IgD-negative memory B cell (primary cell): ENCODE measurements around the gene RPUSD4. TPM values are rescaled to one million over a fixed set of nuclear protein-coding genes. Genes with fewer than 3 reads are reported as not detected.
"Not testable (repeated sequence)": the region's sequence is repeated elsewhere in the genome, so short reads cannot be mapped to it uniquely, and the experiment has no call there.

Source experiments
- H3K27ac Mint-ChIP-seq, 3 donors: one replicate each; pipeline ENCODE4 v1.8.0; 2020 to 2022; ENCODE audit warnings: mild to moderate bottlenecking in 3 of 3, mixed read lengths in 3 of 3, moderate library complexity in 1 of 3
- H3K27me3 Mint-ChIP-seq: one replicate; pipeline ENCODE4 v1.8.0; 2021; ENCODE audit warnings: mixed read lengths
- H3K36me3 Mint-ChIP-seq: one replicate; pipeline ENCODE4 v1.8.0; 2020; ENCODE audit warnings: mild to moderate bottlenecking, mixed read lengths
- H3K4me1 Mint-ChIP-seq, 3 donors: one replicate each; pipeline ENCODE4 v1.8.0; 2020 to 2022; ENCODE audit warnings: mixed read lengths in 3 of 3, mild to moderate bottlenecking in 1 of 3
- H3K4me3 Mint-ChIP-seq, 4 donors: one replicate each; pipeline ENCODE4 v1.8.0; 2020 to 2022; ENCODE audit warnings: mild to moderate bottlenecking in 4 of 4, mixed read lengths in 4 of 4, moderate library complexity in 3 of 4
- H3K9me3 Mint-ChIP-seq, 3 donors: one replicate each; pipeline ENCODE4 v1.8.0; 2020 to 2021; ENCODE audit warnings: mixed read lengths in 3 of 3, mild to moderate bottlenecking in 1 of 3
- polyA plus RNA-seq: library from polyadenylated mRNA; unstranded; fragments of 300-500 nt; fragmentation: Illumina TruSeq; gene quantifications from one replicate; pipeline ENCODE4 v1.2.3, GENCODE V29; 2021

RPUSD4 gene
- 19.5 TPM for polyA plus RNA-seq

GRCh38 chr11:126211236-126212088, at the start of gene RPUSD4, which contains the start of gene FAM118B:
RPUSD4 (minus strand) TSS chr11:126211650; CDS start chr11:126211638, 12 bp downstream.
FAM118B (plus strand) TSS chr11:126211782; CDS start chr11:126235002, 23,220 bp downstream.
- peaks cover 14 to 30% (median 29%) of the 10 kb centered on the region in 3 donors for H3K4me1 Mint-ChIP-seq

GRCh38 chr11:126257764-126258163, 46.3 kb upstream of the RPUSD4 start:
- Mint-ChIP-seq H3K9me3 (no peaks in the 10 kb centered on the region), H3K27ac (no peak overlapping the region), H3K36me3 (peaks cover 2% of the 10 kb centered on the region), H3K4me3 (no peak overlapping the region), H3K4me1 (peaks cover 0 to 2% (median 0%) of the 10 kb centered on the region in 3 donors), H3K27me3 (no peaks in the 10 kb centered on the region)

More at GRCh38 chr11:126211236-126212088, at the start of gene RPUSD4, which contains the start of gene FAM118B:
- Mint-ChIP-seq H3K27me3 (no peaks in the 10 kb centered on the region), H3K36me3 (peaks cover 2% of the 10 kb centered on the region), H3K27ac (peak within 1 kb of the TSS; percentile 93 to 96 (median 96)), H3K4me3 (peak within 1 kb of the TSS; percentile 98 to 100 (median 98)), H3K9me3 (no peaks in the 10 kb centered on the region)

GRCh38 chr11:126257144-126257543, 45.7 kb upstream of the RPUSD4 start:
- Mint-ChIP-seq H3K27me3 (no peaks in the 10 kb centered on the region), H3K27ac (no peak overlapping the region), H3K4me1 (peaks cover 0 to 2% (median 0%) of the 10 kb centered on the region in 3 donors), H3K36me3 (peaks cover 2% of the 10 kb centered on the region), H3K4me3 (no peak overlapping the region), H3K9me3 (no peaks in the 10 kb centered on the region)

GRCh38 chr11:126256216-126256615, 44.8 kb upstream of the RPUSD4 start:
- no peak overlapping the region for H3K27ac Mint-ChIP-seq
- no peak overlapping the region for H3K4me3 Mint-ChIP-seq
- H3K9me3 Mint-ChIP-seq: no peaks in the 10 kb centered on the region
- no peaks in the 10 kb centered on the region for H3K27me3 Mint-ChIP-seq
- peaks cover 1% of the 10 kb centered on the region for H3K36me3 Mint-ChIP-seq
- peaks cover 0 to 1% (median 0%) of the 10 kb centered on the region in 3 donors for H3K4me1 Mint-ChIP-seq

- H3K36me3 Mint-ChIP-seq, H3K4me1 Mint-ChIP-seq, H3K9me3 Mint-ChIP-seq, H3K27me3 Mint-ChIP-seq, H3K27ac Mint-ChIP-seq, H3K4me3 Mint-ChIP-seq: not testable (repeated sequence)
Observed at GRCh38 chr11:126255507-126255906, 44.1 kb upstream of the RPUSD4 start.

GRCh38 chr11:126254819-126255218, 43.4 kb upstream of the RPUSD4 start:
- Mint-ChIP-seq H3K36me3 (peaks cover 3% of the 10 kb centered on the region), H3K27me3 (no peaks in the 10 kb centered on the region), H3K4me1 (no peaks in the 10 kb centered on the region), H3K4me3 (no peak overlapping the region), H3K9me3 (no peaks in the 10 kb centered on the region), H3K27ac (no peak overlapping the region)

GRCh38 chr11:126253265-126253664, 41.8 kb upstream of the RPUSD4 start:
- H3K4me3 Mint-ChIP-seq: no peak overlapping the region
- no peak overlapping the region for H3K27ac Mint-ChIP-seq
- H3K27me3 Mint-ChIP-seq: no peaks in the 10 kb centered on the region
- H3K36me3 Mint-ChIP-seq: peaks cover 4% of the 10 kb centered on the region
- no peaks in the 10 kb centered on the region for H3K9me3 Mint-ChIP-seq
- H3K4me1 Mint-ChIP-seq: no peaks in the 10 kb centered on the region

- Mint-ChIP-seq H3K4me1 (no peaks in the 10 kb centered on the region), H3K4me3 (no peak overlapping the region), H3K27me3 (no peaks in the 10 kb centered on the region), H3K9me3 (no peaks in the 10 kb centered on the region), H3K27ac (no peak overlapping the region), H3K36me3 (peaks cover 8% of the 10 kb centered on the region)
Observed at GRCh38 chr11:126246636-126247035, 35.2 kb upstream of the RPUSD4 start.

- Mint-ChIP-seq H3K4me1 (peaks cover 0 to 2% (median 0%) of the 10 kb centered on the region in 3 donors), H3K4me3 (no peak overlapping the region), H3K36me3 (peaks cover 13% of the 10 kb centered on the region), H3K27ac (no peak overlapping the region), H3K9me3 (no peaks in the 10 kb centered on the region), H3K27me3 (no peaks in the 10 kb centered on the region)
Observed at GRCh38 chr11:126233391-126233790, 21.9 kb upstream of the RPUSD4 start.

GRCh38 chr11:126232683-126233082, 21.2 kb upstream of the RPUSD4 start:
- no peaks in the 10 kb centered on the region for H3K27me3 Mint-ChIP-seq
- peaks cover 0 to 2% (median 0%) of the 10 kb centered on the region in 3 donors for H3K4me1 Mint-ChIP-seq
- H3K27ac Mint-ChIP-seq: no peak overlapping the region
- H3K36me3 Mint-ChIP-seq: peaks cover 13% of the 10 kb centered on the region
- H3K9me3 Mint-ChIP-seq: no peaks in the 10 kb centered on the region
- no peak overlapping the region for H3K4me3 Mint-ChIP-seq

- Mint-ChIP-seq H3K9me3 (no peaks in the 10 kb centered on the region), H3K4me1 (peaks cover 0 to 2% (median 1%) of the 10 kb centered on the region in 3 donors), H3K4me3 (no peak overlapping the region), H3K27ac (no peak overlapping the region), H3K36me3 (peaks cover 13% of the 10 kb centered on the region), H3K27me3 (no peaks in the 10 kb centered on the region)
Observed at GRCh38 chr11:126231725-126232459, 20.4 kb upstream of the RPUSD4 start.

GRCh38 chr11:126229858-126230540, 18.5 kb upstream of the RPUSD4 start:
- H3K27ac Mint-ChIP-seq: no peak overlapping the region
- H3K36me3 Mint-ChIP-seq: peaks cover 6% of the 10 kb centered on the region
- no peaks in the 10 kb centered on the region for H3K9me3 Mint-ChIP-seq
- no peak overlapping the region for H3K4me3 Mint-ChIP-seq
- peaks cover 0 to 2% (median 1%) of the 10 kb centered on the region in 3 donors for H3K4me1 Mint-ChIP-seq
- no peaks in the 10 kb centered on the region for H3K27me3 Mint-ChIP-seq

GRCh38 chr11:126226334-126227084, 15.1 kb upstream of the RPUSD4 start:
- Mint-ChIP-seq H3K27me3 (no peaks in the 10 kb centered on the region), H3K9me3 (no peaks in the 10 kb centered on the region), H3K36me3 (peaks cover 3% of the 10 kb centered on the region), H3K27ac (no peak overlapping the region), H3K4me3 (no peak overlapping the region), H3K4me1 (peaks cover 0 to 7% (median 3%) of the 10 kb centered on the region in 3 donors)

- H3K9me3 Mint-ChIP-seq: no peaks in the 10 kb centered on the region
- no peak overlapping the region for H3K27ac Mint-ChIP-seq
- H3K36me3 Mint-ChIP-seq: peaks cover 3% of the 10 kb centered on the region
- H3K4me1 Mint-ChIP-seq: peaks cover 0 to 7% (median 3%) of the 10 kb centered on the region in 3 donors
- H3K4me3 Mint-ChIP-seq: no peak overlapping the region
- no peaks in the 10 kb centered on the region for H3K27me3 Mint-ChIP-seq
Observed at GRCh38 chr11:126225295-126225665, 13.8 kb upstream of the RPUSD4 start.
